SK-N-SH treated with all-trans-retinoic acid at 6 μM for 48 hours (cell line): Measurements from ENCODE around the gene GALNT6.

Experiments
- ATAC-seq: fragments of 200-7000 bp; cut with Tn5 transposase; 3 replicates; pipeline ENCODE4 v1.9.1; 2020; ENCODE audit warnings: mild to moderate bottlenecking, moderate library complexity
- ARNTL ChIP-seq: fragments of 450-650 bp; formaldehyde crosslinking; IDR thresholded peaks from 2 replicates; pipeline ENCODE4 v1.5.0; 2020; ENCODE audit warnings: low read depth, mild to moderate bottlenecking, moderate library complexity, borderline replicate concordance
- BACH2 ChIP-seq: fragments of 250-450 bp; sonication (Bioruptor Pico); IDR thresholded peaks from 2 replicates; pipeline ENCODE4 v1.9.0; 2021; ENCODE audit warnings: mild to moderate bottlenecking, borderline replicate concordance
- CREB5 ChIP-seq: fragments of 250-450 bp; sonication (Bioruptor Pico); IDR thresholded peaks from 2 replicates; pipeline ENCODE4 v1.5.1; 2020; ENCODE audit warnings: low read depth, mild to moderate bottlenecking, moderate library complexity
- CSDC2 ChIP-seq: fragments of 250-450 bp; sonication (Bioruptor Pico); IDR thresholded peaks from 2 replicates; pipeline ENCODE4 v1.5.0; 2020; ENCODE audit warnings: mild to moderate bottlenecking, moderate library complexity
- ESRRG ChIP-seq: fragments of 250-450 bp; sonication (Bioruptor Pico); IDR thresholded peaks from 2 replicates; pipeline ENCODE4 v1.6.1; 2021; ENCODE audit warnings: mild to moderate bottlenecking
- ISL1 ChIP-seq: fragments of 250-450 bp; sonication (Bioruptor Pico); IDR thresholded peaks from 2 replicates; pipeline ENCODE4 v2.1.2; 2022; ENCODE audit warnings: mild to moderate bottlenecking, moderate library complexity
- OSR1 ChIP-seq: fragments of 250-450 bp; sonication (Bioruptor Pico); IDR thresholded peaks from 2 replicates; pipeline ENCODE4 v1.8.0; 2022; ENCODE audit warnings: moderate library complexity, mild to moderate bottlenecking, inconsistent platforms
- PPARA ChIP-seq: fragments of 250-450 bp; sonication (Bioruptor Pico); IDR thresholded peaks from 2 replicates; pipeline ENCODE4 v1.5.0; 2020; ENCODE audit warnings: mild to moderate bottlenecking, borderline replicate concordance
- RARB ChIP-seq: fragments of 250-450 bp; sonication (Bioruptor Pico); IDR thresholded peaks from 2 replicates; pipeline ENCODE4 v1.8.0; 2021; ENCODE audit warnings: mild to moderate bottlenecking, moderate library complexity
- SNAI2 ChIP-seq: fragments of 250-450 bp; sonication (Bioruptor Pico); IDR thresholded peaks from 2 replicates; pipeline ENCODE4 v1.5.0; 2020; ENCODE audit warnings: mild to moderate bottlenecking, moderate library complexity
- TCF4 ChIP-seq: fragments of 250-450 bp; sonication (Bioruptor Pico); IDR thresholded peaks from 2 replicates; pipeline ENCODE4 v1.8.0; 2021; ENCODE audit warnings: mild to moderate bottlenecking, moderate library complexity, borderline replicate concordance
- ZC3H10 ChIP-seq: fragments of 250-450 bp; sonication (Bioruptor Pico); IDR thresholded peaks from 2 replicates; pipeline ENCODE4 v1.5.1; 2021; ENCODE audit warnings: mild to moderate bottlenecking, moderate library complexity
- ZFP3 ChIP-seq: fragments of 250-450 bp; sonication (Bioruptor Pico); IDR thresholded peaks from 2 replicates; pipeline ENCODE4 v1.5.0; 2020; ENCODE audit warnings: mild to moderate bottlenecking, moderate library complexity
- ZFP30 ChIP-seq: fragments of 450-650 bp; formaldehyde crosslinking; IDR thresholded peaks from 2 replicates; pipeline ENCODE4 v1.5.0; 2022; ENCODE audit warnings: mild to moderate bottlenecking, moderate library complexity
- ZNF565 ChIP-seq: fragments of 450-650 bp; formaldehyde crosslinking; conservative IDR thresholded peaks from 2 replicates; pipeline ENCODE4 v1.5.0; 2020; ENCODE audit warnings: low read depth, mild to moderate bottlenecking, moderate library complexity
- ZNF70 ChIP-seq: fragments of 450-650 bp; formaldehyde crosslinking; IDR thresholded peaks from 2 replicates; pipeline ENCODE4 v1.5.0; 2020; ENCODE audit warnings: mild to moderate bottlenecking, moderate library complexity
- TF ChIP-seq, protein P1 (sequence below): fragments of 250-450 bp; sonication (Bioruptor Pico); IDR thresholded peaks from 2 replicates; pipeline ENCODE4 v1.8.0; 2021; ENCODE audit warnings: low read depth, mild to moderate bottlenecking, moderate library complexity, borderline replicate concordance
- TF ChIP-seq, protein P2 (sequence below): fragments of 250-450 bp; sonication (Bioruptor Pico); IDR thresholded peaks from 2 replicates; pipeline ENCODE4 v1.5.0; 2020; ENCODE audit warnings: mild to moderate bottlenecking, moderate library complexity
- TF ChIP-seq, protein P3 (sequence below): fragments of 250-450 bp; sonication (Bioruptor Pico); IDR thresholded peaks from 2 replicates; pipeline ENCODE4 v1.5.1; 2021; ENCODE audit warnings: mild to moderate bottlenecking, moderate library complexity
- TF ChIP-seq, protein P4 (sequence below): fragments of 250-450 bp; sonication (Bioruptor Pico); IDR thresholded peaks from 2 replicates; pipeline ENCODE4 v1.8.0; 2020; ENCODE audit warnings: mild to moderate bottlenecking, moderate library complexity, borderline replicate concordance

Gene GALNT6

DNA sequence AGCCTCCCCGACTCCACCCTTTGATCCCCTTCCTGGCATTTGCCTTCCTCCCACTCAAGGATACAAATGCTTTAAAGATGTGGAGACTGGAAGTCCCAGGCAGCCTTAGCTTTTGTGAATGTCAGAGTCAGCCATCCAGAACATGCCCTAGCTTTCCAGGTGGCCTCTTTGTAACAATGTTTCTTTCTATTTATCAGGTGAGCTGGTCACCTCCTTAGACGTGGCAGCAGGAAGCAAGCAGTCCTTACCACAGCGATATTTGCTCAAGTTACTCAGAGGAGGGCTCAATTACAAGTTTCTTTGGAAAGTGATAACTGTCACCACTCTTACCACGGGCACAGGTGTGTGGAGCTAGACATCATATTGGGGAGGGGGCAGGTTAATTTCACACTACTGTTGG, 4.9 kb downstream of the GALNT6 start:
- no peak for ATAC-seq
- no peak for TF ChIP-seq ZFP3
- no peak for TF ChIP-seq ISL1 (CRISPR knock-in tag)

GRCh38 chr12:51383269-51383905, 7.8 kb downstream of the GALNT6 start:
- no peak for ATAC-seq

DNA sequence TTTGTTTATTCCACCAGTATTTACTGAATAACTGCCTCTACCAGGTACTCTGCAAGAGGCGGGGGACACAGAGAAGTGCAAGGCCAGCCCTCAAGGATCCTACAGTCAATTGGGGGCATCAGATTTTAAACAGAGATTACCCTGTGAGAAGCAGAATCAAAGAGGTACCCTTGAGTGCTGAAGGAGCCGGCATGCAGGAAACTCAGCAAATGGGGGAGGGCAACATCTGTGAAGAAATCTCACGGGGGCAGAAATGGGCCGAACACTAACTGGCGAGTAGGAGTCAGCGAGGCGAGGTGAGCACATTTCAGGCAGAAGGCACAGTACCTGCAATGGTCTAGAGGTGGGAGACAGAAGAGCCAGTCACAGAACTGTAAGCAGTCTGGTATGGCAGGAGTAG, 9.0 kb downstream of the GALNT6 start:
- ATAC-seq = no peak
- no peak for TF ChIP-seq ZFP30
- TF ChIP-seq, protein P1, sequence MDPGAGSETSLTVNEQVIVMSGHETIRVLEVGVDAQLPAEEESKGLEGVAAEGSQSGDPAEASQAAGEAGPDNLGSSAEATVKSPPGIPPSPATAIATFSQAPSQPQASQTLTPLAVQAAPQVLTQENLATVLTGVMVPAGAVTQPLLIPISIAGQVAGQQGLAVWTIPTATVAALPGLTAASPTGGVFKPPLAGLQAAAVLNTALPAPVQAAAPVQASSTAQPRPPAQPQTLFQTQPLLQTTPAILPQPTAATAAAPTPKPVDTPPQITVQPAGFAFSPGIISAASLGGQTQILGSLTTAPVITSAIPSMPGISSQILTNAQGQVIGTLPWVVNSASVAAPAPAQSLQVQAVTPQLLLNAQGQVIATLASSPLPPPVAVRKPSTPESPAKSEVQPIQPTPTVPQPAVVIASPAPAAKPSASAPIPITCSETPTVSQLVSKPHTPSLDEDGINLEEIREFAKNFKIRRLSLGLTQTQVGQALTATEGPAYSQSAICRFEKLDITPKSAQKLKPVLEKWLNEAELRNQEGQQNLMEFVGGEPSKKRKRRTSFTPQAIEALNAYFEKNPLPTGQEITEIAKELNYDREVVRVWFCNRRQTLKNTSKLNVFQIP (CRISPR knock-in tag) = no peak
- TF ChIP-seq ZNF565 (CRISPR knock-in tag) = no peak
- TF ChIP-seq RARB (CRISPR knock-in tag) = no peak
- TF ChIP-seq CSDC2 = no peak
- TF ChIP-seq PPARA = no peak
- TF ChIP-seq TCF4 (CRISPR knock-in tag) = no peak
- TF ChIP-seq ESRRG (CRISPR knock-in tag) = no peak
- no peak for TF ChIP-seq ZNF70 (CRISPR knock-in tag)
- TF ChIP-seq ZC3H10 (CRISPR knock-in tag) = no peak
- no peak for TF ChIP-seq CREB5 (CRISPR knock-in tag)
- TF ChIP-seq, protein P2, sequence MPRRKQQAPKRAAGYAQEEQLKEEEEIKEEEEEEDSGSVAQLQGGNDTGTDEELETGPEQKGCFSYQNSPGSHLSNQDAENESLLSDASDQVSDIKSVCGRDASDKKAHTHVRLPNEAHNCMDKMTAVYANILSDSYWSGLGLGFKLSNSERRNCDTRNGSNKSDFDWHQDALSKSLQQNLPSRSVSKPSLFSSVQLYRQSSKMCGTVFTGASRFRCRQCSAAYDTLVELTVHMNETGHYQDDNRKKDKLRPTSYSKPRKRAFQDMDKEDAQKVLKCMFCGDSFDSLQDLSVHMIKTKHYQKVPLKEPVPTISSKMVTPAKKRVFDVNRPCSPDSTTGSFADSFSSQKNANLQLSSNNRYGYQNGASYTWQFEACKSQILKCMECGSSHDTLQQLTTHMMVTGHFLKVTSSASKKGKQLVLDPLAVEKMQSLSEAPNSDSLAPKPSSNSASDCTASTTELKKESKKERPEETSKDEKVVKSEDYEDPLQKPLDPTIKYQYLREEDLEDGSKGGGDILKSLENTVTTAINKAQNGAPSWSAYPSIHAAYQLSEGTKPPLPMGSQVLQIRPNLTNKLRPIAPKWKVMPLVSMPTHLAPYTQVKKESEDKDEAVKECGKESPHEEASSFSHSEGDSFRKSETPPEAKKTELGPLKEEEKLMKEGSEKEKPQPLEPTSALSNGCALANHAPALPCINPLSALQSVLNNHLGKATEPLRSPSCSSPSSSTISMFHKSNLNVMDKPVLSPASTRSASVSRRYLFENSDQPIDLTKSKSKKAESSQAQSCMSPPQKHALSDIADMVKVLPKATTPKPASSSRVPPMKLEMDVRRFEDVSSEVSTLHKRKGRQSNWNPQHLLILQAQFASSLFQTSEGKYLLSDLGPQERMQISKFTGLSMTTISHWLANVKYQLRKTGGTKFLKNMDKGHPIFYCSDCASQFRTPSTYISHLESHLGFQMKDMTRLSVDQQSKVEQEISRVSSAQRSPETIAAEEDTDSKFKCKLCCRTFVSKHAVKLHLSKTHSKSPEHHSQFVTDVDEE (CRISPR knock-in tag) = no peak
- TF ChIP-seq ARNTL (CRISPR knock-in tag) = no peak
- TF ChIP-seq ISL1 (CRISPR knock-in tag) = no peak
- TF ChIP-seq, protein P3, sequence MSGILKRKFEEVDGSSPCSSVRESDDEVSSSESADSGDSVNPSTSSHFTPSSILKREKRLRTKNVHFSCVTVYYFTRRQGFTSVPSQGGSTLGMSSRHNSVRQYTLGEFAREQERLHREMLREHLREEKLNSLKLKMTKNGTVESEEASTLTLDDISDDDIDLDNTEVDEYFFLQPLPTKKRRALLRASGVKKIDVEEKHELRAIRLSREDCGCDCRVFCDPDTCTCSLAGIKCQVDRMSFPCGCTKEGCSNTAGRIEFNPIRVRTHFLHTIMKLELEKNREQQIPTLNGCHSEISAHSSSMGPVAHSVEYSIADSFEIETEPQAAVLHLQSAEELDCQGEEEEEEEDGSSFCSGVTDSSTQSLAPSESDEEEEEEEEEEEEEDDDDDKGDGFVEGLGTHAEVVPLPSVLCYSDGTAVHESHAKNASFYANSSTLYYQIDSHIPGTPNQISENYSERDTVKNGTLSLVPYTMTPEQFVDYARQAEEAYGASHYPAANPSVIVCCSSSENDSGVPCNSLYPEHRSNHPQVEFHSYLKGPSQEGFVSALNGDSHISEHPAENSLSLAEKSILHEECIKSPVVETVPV (CRISPR knock-in tag) = no peak
- no peak for TF ChIP-seq BACH2 (CRISPR knock-in tag)
- no peak for TF ChIP-seq SNAI2 (CRISPR knock-in tag)
- no peak for TF ChIP-seq OSR1 (CRISPR knock-in tag)

More at GRCh38 chr12:51383269-51383905, 7.8 kb downstream of the GALNT6 start:
- TF ChIP-seq ISL1 (CRISPR knock-in tag) (no peak), ZNF70 (CRISPR knock-in tag) (no peak), ZC3H10 (CRISPR knock-in tag) (no peak), RARB (CRISPR knock-in tag) (no peak)
- TF ChIP-seq, protein P4, sequence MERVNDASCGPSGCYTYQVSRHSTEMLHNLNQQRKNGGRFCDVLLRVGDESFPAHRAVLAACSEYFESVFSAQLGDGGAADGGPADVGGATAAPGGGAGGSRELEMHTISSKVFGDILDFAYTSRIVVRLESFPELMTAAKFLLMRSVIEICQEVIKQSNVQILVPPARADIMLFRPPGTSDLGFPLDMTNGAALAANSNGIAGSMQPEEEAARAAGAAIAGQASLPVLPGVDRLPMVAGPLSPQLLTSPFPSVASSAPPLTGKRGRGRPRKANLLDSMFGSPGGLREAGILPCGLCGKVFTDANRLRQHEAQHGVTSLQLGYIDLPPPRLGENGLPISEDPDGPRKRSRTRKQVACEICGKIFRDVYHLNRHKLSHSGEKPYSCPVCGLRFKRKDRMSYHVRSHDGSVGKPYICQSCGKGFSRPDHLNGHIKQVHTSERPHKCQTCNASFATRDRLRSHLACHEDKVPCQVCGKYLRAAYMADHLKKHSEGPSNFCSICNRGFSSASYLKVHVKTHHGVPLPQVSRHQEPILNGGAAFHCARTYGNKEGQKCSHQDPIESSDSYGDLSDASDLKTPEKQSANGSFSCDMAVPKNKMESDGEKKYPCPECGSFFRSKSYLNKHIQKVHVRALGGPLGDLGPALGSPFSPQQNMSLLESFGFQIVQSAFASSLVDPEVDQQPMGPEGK (CRISPR knock-in tag) = no peak
- TF ChIP-seq, all 23 proteins: peak for 0
